GM18868 (cell line): Measurements from ENCODE around the gene RUNX2.

Experiments
- ATAC-seq: cut with Tn5 transposase; IDR thresholded peaks from one replicate; pipeline ENCODE4 v1.9.1; 2021; ENCODE audit warnings: mild to moderate bottlenecking, moderate library complexity; ENCODE audit not compliant: unreplicated experiment

RUNX2 gene

GRCh38 chr6:45400021-45400420 lies 71.9 kb downstream of the RUNX2 start:
- no peak for ATAC-seq

- ATAC-seq, result no peak
These were observed 83.8 kb downstream of the RUNX2 start for GRCh38 chr6:45411959-45412358.

- ATAC-seq, result no peak
These were observed 87.2 kb downstream of the RUNX2 start for GRCh38 chr6:45415315-45415714.

GRCh38 chr6:45415788-45416518 lies 87.8 kb downstream of the RUNX2 start:
- no peak for ATAC-seq

GRCh38 chr6:45416700-45417099 lies 88.6 kb downstream of the RUNX2 start:
- ATAC-seq, result no peak

GRCh38 chr6:45417436-45417835 lies 89.3 kb downstream of the RUNX2 start:
- ATAC-seq, result no peak

- no peak for ATAC-seq
These were observed 91.5 kb downstream of the RUNX2 start for GRCh38 chr6:45419571-45420082.

- ATAC-seq, result no peak
These were observed 92.2 kb downstream of the RUNX2 start for GRCh38 chr6:45420083-45420908.

- ATAC-seq, result no peak
These were observed 93.0 kb downstream of the RUNX2 start for GRCh38 chr6:45420909-45421708.

GRCh38 chr6:45421709-45422502 lies 93.8 kb downstream of the RUNX2 start:
- ATAC-seq, result no peak

- no peak for ATAC-seq
These were observed 94.5 kb downstream of the RUNX2 start for GRCh38 chr6:45422503-45423110.

GRCh38 chr6:45423111-45423823 lies 95.1 kb downstream of the RUNX2 start:
- no peak for ATAC-seq

GRCh38 chr6:45423824-45424450 lies 95.8 kb downstream of the RUNX2 start:
- ATAC-seq, result no peak

GRCh38 chr6:45424451-45424861 lies 96.3 kb downstream of the RUNX2 start:
- ATAC-seq, result no peak

GRCh38 chr6:45426251-45426650 lies 98.1 kb downstream of the RUNX2 start:
- no peak for ATAC-seq

- ATAC-seq, result no peak
These were observed 99.6 kb downstream of the RUNX2 start for GRCh38 chr6:45427726-45428125.

GRCh38 chr6:45428727-45429126 lies 100.6 kb downstream of the RUNX2 start:
- no peak for ATAC-seq

GRCh38 chr6:45430590-45431202 lies 102.6 kb downstream of the RUNX2 start:
- no peak for ATAC-seq
